HG02938 (cell line): ENCODE results near the gene TGM5.

ENCODE experiments used
- ATAC-seq: cut with Tn5 transposase; IDR thresholded peaks from one replicate; pipeline ENCODE4 v1.9.1; 2021; ENCODE audit warnings: mild to moderate bottlenecking, moderate library complexity; ENCODE audit not compliant: unreplicated experiment

The TGM5 gene

DNA sequence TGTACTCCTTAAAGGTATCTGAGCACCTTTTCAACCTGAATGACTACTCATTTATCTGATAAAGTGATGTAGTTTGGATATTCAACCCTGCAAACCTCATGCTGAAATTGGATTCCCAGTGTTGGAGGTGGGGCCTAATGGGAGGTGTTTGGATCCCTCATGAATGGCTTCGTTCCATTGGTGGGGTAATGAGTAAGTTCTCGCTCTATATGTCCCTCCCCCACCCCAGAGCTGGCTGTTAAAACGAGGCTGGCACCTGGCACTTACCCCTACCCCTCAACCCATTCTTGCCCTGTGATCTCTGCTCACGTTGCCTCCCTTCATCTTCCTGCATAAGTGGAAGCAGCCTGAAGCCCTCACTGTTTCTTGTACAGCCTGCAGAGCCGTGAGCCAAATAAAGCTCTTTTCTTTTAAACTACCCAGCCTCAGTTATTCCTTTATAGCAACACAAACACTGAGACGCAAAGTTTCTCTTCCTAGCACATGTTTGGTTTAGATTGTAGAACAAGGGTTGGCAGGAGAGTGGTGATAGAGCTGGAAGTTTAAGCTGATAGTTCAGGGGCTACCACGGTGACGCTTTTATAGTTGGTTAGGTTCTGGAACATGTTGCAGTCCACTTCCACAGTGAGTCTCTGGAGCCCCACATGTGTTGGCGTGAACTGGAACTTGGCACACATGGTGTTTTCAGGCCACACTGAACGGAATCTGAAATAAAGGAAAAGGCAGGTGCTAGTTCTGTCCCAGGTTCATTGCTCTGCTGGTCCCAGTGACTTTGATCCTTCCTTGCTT lies 69.8 kb downstream of the TGM5 start:
- no peak for ATAC-seq

DNA sequence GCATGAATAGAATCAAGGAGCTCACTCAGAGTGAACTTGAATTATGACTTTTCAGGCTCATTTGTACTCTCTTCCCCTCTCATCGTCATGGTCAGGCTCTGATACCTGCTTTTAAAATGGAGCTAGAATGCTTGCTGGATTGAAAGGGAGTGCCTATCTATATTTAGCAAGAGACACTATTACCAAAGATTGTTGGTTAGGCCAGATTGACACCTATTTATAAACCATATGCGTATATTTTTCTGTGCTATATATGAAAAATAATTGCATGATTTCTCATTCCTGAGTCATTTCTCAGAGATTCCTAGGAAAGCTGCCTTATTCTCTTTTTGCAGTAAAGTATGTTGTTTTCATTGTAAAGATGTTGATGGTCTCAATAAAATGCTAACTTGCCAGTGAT lies 71.9 kb downstream of the TGM5 start:
- ATAC-seq: no peak

DNA sequence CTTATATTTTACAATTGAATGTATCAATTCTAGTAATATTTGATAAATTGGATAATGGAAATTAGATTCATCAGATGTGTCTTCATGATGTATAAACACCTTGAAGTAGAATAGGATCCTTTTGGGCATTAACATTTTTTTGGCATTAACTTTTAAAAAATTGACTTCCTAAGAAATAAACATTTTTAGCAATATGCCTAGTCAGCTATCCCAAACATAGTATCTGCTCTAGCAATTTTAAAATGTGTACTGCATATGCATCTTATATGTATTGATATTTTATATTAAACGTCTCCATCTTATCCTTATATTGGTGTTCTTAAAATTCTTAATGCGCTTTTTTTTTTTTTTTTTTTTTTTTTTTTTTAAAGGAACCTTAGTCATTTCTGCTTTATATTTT lies 73.0 kb downstream of the TGM5 start:
- no peak for ATAC-seq

DNA sequence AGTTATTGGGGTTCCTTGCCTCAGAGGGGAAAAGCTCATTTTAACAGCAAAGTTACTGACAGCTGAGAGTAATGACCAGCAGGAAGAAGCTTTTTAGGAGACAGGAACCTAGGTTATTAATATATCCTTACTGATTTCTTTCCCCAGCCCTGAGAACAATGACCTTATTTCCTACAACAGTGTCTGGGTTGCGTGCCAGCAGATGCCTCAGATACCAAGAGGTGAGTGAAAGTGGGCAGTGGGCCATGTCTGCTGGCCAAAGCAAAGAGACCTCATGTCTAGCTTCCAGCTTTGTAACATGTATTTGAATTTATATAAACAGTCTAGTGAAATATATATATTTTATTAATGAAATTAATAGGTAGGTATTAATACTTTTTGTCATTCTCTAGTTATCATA lies 76.5 kb downstream of the TGM5 start:
- no peak for ATAC-seq

DNA sequence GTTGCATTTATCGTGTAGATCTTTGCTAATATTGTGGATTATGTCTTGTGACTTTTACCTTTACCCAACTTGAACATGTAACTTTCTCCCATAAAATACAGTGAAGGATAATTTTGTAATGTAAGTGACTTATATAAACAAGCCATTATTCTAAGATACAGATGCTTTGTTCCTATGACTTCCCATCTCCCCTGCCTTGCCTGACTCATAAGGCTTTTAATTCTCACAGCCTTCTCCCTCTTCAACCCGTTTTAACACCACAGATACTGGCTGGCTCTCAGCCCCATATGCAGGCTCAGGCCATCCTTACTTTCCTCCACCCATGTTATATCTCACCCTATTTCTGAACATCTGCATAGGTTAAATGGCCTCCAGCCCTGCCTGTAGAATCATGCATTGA lies 77.4 kb downstream of the TGM5 start:
- no peak for ATAC-seq

DNA sequence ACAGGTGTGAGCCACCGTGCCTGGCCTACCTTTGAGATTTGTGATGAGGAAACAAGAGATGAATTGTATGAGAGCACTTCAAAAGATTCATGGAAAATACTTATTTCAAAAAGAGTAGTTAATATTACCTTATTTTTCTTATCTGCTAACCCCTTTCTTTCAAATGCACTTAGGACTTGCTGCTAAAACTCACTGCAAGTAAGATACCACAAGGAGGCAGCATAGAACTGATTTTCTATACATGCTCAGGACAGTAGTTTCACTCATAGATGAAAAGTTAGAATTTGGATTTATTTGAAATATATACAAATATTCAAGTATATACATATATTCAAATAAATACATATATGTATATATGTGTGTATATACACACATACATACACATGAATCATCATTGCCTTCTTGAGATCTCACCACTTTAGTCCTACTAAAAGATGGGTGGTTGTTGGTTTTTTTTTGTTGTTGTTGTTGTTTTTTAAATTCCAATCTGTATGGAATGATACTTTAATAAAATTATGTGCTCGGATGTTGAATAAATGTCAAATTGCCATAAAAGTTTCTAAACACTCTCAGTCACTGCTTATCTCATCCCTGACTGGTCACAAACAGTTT lies 79.1 kb downstream of the TGM5 start:
- ATAC-seq: no peak

DNA sequence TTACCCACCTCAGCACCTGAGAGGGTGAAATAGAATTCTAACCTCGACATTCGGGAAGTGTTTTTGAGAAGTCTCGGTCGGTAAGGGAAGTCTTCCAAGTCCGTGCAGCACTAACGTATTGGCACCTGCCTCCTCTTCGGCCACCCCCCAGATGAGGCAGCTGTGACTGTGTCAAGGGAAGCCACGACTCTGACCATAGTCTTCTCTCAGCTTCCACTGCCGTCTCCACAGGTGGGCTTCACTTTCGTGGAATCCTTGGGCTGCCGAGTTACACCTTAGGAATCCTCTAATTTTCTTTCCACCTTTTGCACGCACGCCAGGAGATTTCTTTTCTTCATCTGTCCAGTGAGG lies 80.8 kb downstream of the TGM5 start:
- ATAC-seq: peak; percentile 9

DNA sequence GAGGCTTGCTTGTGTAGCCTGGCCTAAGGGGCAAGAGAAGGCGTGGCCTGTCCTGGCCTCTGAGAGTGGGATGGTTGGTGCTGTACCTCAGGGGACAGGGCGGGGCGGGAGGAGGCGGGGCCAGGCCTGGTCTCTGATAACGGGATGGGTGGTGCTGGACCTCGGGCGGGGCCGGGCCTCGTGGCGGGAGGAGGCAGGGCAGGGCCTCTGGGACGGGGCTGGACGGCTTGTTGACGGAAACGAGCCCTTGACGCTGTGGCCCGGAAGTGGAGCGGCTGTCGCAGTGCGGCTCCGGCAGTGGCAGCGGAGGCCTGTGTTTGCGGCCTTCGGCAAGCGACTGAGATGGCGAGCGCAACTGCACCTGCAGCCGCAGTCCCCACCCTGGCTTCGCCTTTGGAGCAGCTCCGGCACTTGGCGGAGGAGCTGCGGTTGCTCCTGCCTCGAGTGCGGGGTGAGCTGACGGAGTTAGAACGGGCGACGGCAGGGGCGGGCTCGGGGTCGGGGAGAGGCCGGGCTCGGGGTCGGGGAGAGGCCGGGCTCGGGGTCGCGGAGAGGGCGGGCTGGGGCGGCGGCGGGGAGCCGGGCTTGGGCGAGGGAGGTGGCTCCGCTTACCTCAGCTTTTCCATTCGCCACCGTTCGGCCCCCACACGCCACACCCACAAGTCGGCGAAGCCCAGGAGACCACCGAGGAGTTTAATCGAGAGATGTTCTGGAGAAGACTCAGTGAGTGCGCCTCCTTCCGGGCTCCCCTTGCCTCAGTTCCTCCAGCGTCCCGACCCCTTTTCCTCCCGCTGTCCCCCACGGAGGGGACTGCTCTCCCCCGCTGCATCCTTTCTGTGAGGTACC lies 81.3 kb downstream of the TGM5 start, which contains the start of gene CCNDBP1:
Gene CCNDBP1 (plus strand): TSS at position 247 of the 846 bp plus-strand sequence. CDS start 96 bp downstream, at position 343.
- peak; percentile 87 for ATAC-seq

DNA sequence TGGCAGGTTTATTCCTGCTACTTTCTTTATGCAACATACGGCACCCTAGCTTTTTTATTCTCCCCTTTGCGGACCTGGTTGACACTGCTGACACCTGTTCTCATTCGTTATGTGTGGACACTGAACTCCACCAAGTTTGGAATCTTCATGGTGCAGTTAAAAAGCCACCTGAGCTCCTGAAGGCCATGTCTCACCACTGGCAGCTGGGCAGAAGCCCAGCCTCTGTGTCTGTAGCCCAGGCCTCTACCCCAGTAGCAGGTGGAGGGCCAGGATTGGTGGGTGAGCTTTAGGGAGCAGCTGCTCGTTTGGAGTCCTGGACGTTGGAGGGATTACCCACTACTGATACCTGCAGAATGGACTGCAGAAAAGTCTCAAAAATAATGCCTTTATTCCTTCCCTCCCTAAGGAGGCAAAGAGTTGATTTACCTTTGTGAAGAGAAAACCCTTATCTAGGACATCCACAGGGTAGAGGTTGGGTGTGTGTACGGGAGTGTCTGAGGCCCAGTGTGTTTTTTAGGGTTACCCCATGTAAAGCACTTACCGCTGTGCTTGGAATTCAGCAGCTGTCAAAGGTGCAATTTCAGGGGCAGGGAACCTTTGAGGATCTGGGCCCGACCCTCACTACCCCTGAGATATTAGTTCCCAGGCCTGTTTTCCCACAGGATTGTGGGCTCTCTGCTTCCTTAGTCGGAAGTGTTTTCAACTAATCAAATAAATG lies 82.2 kb downstream of the TGM5 start:
- ATAC-seq: peak; percentile 3

DNA sequence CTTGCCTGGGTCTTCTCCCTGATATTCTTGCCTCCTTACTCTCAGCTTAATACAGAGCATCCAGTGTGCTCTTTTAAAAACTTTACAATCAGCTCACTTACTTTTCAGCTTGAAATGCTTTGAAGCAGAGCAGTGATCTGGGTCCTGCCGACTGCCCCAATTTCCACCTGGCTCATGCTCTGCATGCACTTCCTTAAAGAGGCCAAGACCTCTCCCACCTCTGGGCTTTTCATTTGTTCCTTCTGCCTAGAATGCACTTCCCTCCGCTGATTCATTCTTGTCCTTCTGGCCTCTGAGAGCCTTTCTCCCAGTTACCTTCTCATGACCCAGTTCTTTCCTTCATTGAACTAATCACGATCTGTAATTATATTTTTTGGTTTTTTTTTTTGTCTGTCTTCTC lies 83.5 kb downstream of the TGM5 start:
- ATAC-seq: no peak
